ENCODE measurements around the gene DLG2.

- no peak for TF ChIP-seq USF1 (IDR thresholded peaks at IDR 0.05)
- TF ChIP-seq CEBPB (IDR thresholded peaks at IDR 0.05) = no peak
- TF ChIP-seq, protein P1, sequence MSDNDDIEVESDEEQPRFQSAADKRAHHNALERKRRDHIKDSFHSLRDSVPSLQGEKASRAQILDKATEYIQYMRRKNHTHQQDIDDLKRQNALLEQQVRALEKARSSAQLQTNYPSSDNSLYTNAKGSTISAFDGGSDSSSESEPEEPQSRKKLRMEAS (IDR thresholded peaks at IDR 0.05) = no peak
- no peak for TF ChIP-seq EP300 (IDR thresholded peaks at IDR 0.05; ENCODE audit: borderline replicate concordance)
- no peak for TF ChIP-seq ZBTB7A (IDR thresholded peaks at IDR 0.05; ENCODE audit: low read depth)
- no peak for TF ChIP-seq CREB1 (IDR thresholded peaks at IDR 0.05; ENCODE audit: low read depth)
- no peak for TF ChIP-seq EGR1 (IDR thresholded peaks at IDR 0.05)
- TF ChIP-seq NFIC (IDR thresholded peaks at IDR 0.05) = no peak
- no peak for TF ChIP-seq TAF1 (IDR thresholded peaks at IDR 0.05; ENCODE audit: low read depth)
- TF ChIP-seq FOXM1 (IDR thresholded peaks at IDR 0.05; ENCODE audit: borderline replicate concordance, low read depth) = no peak
- TF ChIP-seq, protein P2, sequence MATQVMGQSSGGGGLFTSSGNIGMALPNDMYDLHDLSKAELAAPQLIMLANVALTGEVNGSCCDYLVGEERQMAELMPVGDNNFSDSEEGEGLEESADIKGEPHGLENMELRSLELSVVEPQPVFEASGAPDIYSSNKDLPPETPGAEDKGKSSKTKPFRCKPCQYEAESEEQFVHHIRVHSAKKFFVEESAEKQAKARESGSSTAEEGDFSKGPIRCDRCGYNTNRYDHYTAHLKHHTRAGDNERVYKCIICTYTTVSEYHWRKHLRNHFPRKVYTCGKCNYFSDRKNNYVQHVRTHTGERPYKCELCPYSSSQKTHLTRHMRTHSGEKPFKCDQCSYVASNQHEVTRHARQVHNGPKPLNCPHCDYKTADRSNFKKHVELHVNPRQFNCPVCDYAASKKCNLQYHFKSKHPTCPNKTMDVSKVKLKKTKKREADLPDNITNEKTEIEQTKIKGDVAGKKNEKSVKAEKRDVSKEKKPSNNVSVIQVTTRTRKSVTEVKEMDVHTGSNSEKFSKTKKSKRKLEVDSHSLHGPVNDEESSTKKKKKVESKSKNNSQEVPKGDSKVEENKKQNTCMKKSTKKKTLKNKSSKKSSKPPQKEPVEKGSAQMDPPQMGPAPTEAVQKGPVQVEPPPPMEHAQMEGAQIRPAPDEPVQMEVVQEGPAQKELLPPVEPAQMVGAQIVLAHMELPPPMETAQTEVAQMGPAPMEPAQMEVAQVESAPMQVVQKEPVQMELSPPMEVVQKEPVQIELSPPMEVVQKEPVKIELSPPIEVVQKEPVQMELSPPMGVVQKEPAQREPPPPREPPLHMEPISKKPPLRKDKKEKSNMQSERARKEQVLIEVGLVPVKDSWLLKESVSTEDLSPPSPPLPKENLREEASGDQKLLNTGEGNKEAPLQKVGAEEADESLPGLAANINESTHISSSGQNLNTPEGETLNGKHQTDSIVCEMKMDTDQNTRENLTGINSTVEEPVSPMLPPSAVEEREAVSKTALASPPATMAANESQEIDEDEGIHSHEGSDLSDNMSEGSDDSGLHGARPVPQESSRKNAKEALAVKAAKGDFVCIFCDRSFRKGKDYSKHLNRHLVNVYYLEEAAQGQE (IDR thresholded peaks at IDR 0.05; ENCODE audit: low read depth) = no peak
- no peak for TF ChIP-seq YY1 (IDR thresholded peaks at IDR 0.05; ENCODE audit: low read depth)
These were observed 963.4 kb downstream of the DLG2 start for GRCh38 chr11:84663731-84664130.
